Common myeloid progenitor, CD34-positive (primary cell): Measurements from ENCODE around the gene QKI.

ENCODE experiments used
- CTCF ChIA-PET: fragments of 350-600 bp; sonication (Branson Sonifier 250); formaldehyde crosslinking; loops from one replicate; lab custom pipeline; 2021; ENCODE audit warnings: antibody characterized with exemption; lab: Charles Lee
- POLR2A ChIA-PET: fragments of 350-600 bp; sonication (Branson Sonifier 250); formaldehyde crosslinking; loops from one replicate; lab custom pipeline; 2021; ENCODE audit warnings: antibody characterized with exemption; lab: Charles Lee
- DNase-seq, 3 donors: peaks; one replicate each; pipeline versions ENCODE4 v3.0.0 to v3.0.0-alpha.2; 2013
- H3K27ac ChIP-seq, 2 experiments: 1 replicate in 1 of 2; 2 replicates in 1 of 2; pipeline ENCODE4 v1.7.0; 2013; ENCODE audit warnings: inconsistent platforms in 2 of 2, low read length in 2 of 2, mild to moderate bottlenecking in 2 of 2, low read depth in 1 of 2, moderate library complexity in 1 of 2; ENCODE audit not compliant: severe bottlenecking in 2 of 2, insufficient read depth in 1 of 2, poor library complexity in 1 of 2
- H3K27me3 ChIP-seq, 5 experiments: replicated peaks in 2 of 5; 1 replicate in 3 of 5; 2 replicates in 2 of 5; pipeline versions ENCODE4 v1.6.1 to v1.7.0; 2013; ENCODE audit warnings: low read length in 4 of 5, mild to moderate bottlenecking in 2 of 5, moderate library complexity in 2 of 5, inconsistent platforms in 1 of 5; ENCODE audit not compliant: insufficient read depth in 5 of 5, control insufficient read depth in 4 of 5
- H3K36me3 ChIP-seq, 4 experiments: 1 replicate in 2 of 4; 2 replicates in 2 of 4; pipeline versions ENCODE4 v1.6.1 to v1.7.0; 2013; ENCODE audit warnings: low read length in 3 of 4, control low read depth in 1 of 4, mild to moderate bottlenecking in 1 of 4; ENCODE audit not compliant: control insufficient read depth in 4 of 4, insufficient read depth in 4 of 4
- H3K4me1 ChIP-seq, 4 experiments: 1 replicate in 3 of 4; 2 replicates in 1 of 4; pipeline versions ENCODE4 v1.6.1 to v1.7.1; 2013; ENCODE audit warnings: low read length in 3 of 4, mild to moderate bottlenecking in 3 of 4, control low read depth in 1 of 4, inconsistent platforms in 1 of 4, moderate library complexity in 1 of 4; ENCODE audit not compliant: control insufficient read depth in 4 of 4, insufficient read depth in 4 of 4; ENCODE audit errors: control extremely low read depth in 1 of 4
- H3K4me3 ChIP-seq, 7 experiments: 1 replicate in 4 of 7; 2 replicates in 3 of 7; pipeline versions ENCODE4 v1.5.1 to v1.7.0; 2013; ENCODE audit warnings: mild to moderate bottlenecking in 7 of 7, low read length in 6 of 7, moderate library complexity in 6 of 7, inconsistent platforms in 2 of 7, low read depth in 2 of 7, control low read depth in 1 of 7; ENCODE audit not compliant: insufficient read depth in 4 of 7, control insufficient read depth in 1 of 7; ENCODE audit errors: extremely low read depth in 1 of 7
- H3K9me3 ChIP-seq, 5 experiments: 1 replicate in 4 of 5; 2 replicates in 1 of 5; pipeline versions ENCODE4 v1.6.1 to v1.7.1; 2013; ENCODE audit warnings: low read length in 4 of 5, mild to moderate bottlenecking in 2 of 5, inconsistent platforms in 1 of 5, low read depth in 1 of 5, moderate library complexity in 1 of 5; ENCODE audit not compliant: control insufficient read depth in 4 of 5, insufficient read depth in 2 of 5; ENCODE audit errors: control extremely low read depth in 1 of 5
- WGBS: methylation state at CpG from one replicate; pipeline ENCODE4 v1.1.5; 2013; ENCODE audit not compliant: insufficient coverage; 5-methylcytosine and 5-hydroxymethylcytosine counted together

The QKI gene

GRCh38 chr6:163513570-163514166, 99.2 kb downstream of the QKI start:
- Histone ChIP-seq H3K4me1 (peaks cover 0 to 2% (median 0%) of the 10 kb centered on the region in 4 experiments), H3K27me3 (no peaks in the 10 kb centered on the region), H3K9me3 (peaks cover 0 to 10% (median 2%) of the 10 kb centered on the region in 5 experiments), H3K36me3 (peaks cover 0 to 4% (median 0%) of the 10 kb centered on the region in 4 experiments), H3K4me3 (no peak overlapping the region), H3K27ac (no peak overlapping the region)
- ChIA-PET POLR2A (no interaction called here), CTCF (no interaction called here)
- 100% methylated on average over 1 of the region's 2 CpGs for WGBS
- DNase-seq: no peak

GRCh38 chr6:163516908-163517307, 102.4 kb downstream of the QKI start:
- no peak overlapping the region for H3K27ac ChIP-seq
- ChIA-PET POLR2A (no interaction called here), CTCF (interaction anchor here (2.0 kb wide), 1 partner anchor 15 kb away, joined by 6 read pairs; no protein-coding TSS in a partner anchor)
- peaks cover 0 to 2% (median 0%) of the 10 kb centered on the region in 4 experiments for H3K4me1 ChIP-seq
- DNase-seq: no peak
- H3K27me3 ChIP-seq: no peaks in the 10 kb centered on the region
- H3K36me3 ChIP-seq: peaks cover 0 to 4% (median 0%) of the 10 kb centered on the region in 4 experiments
- peaks cover 0 to 2% (median 0%) of the 10 kb centered on the region in 5 experiments for H3K9me3 ChIP-seq
- H3K4me3 ChIP-seq: no peak overlapping the region

- no peak for DNase-seq
- no CpG with 5 or more reads among the region's 4 CpGs for WGBS
Observed at GRCh38 chr6:163520956-163521355, 106.4 kb downstream of the QKI start.

GRCh38 chr6:163522033-163522432, 107.5 kb downstream of the QKI start:
- no CpG with 5 or more reads among the region's 1 CpG for WGBS
- Histone ChIP-seq H3K27me3 (no peaks in the 10 kb centered on the region), H3K9me3 (peaks cover 0 to 2% (median 0%) of the 10 kb centered on the region in 5 experiments), H3K4me3 (no peak overlapping the region), H3K36me3 (peaks cover 0 to 4% (median 0%) of the 10 kb centered on the region in 4 experiments), H3K4me1 (peaks cover 2 to 8% (median 5%) of the 10 kb centered on the region in 4 experiments), H3K27ac (no peak overlapping the region)
- no peak for DNase-seq
- CTCF ChIA-PET: no interaction called here
- POLR2A ChIA-PET: no interaction called here

More at GRCh38 chr6:163520956-163521355, 106.4 kb downstream of the QKI start:
- H3K27me3 ChIP-seq: no peaks in the 10 kb centered on the region
- H3K36me3 ChIP-seq: peaks cover 0 to 4% (median 0%) of the 10 kb centered on the region in 4 experiments
- H3K27ac ChIP-seq: no peak overlapping the region
- POLR2A ChIA-PET: interaction anchor here (0.6 kb wide), 1 partner anchor 125 kb away, joined by 3 read pairs; no protein-coding TSS in a partner anchor
- peaks cover 0 to 2% (median 0%) of the 10 kb centered on the region in 5 experiments for H3K9me3 ChIP-seq
- CTCF ChIA-PET: no interaction called here
- H3K4me1 ChIP-seq: peaks cover 2 to 8% (median 5%) of the 10 kb centered on the region in 4 experiments
- no peak overlapping the region for H3K4me3 ChIP-seq

- CTCF ChIA-PET: interaction anchor here (0.9 kb wide), 1 partner anchor 37 kb away, joined by 3 read pairs; no protein-coding TSS in a partner anchor
Observed at GRCh38 chr6:163525926-163526325, 111.4 kb downstream of the QKI start.

GRCh38 chr6:163526346-163526745, 111.8 kb downstream of the QKI start:
- no peak for DNase-seq
- Histone ChIP-seq H3K9me3 (no peaks in the 10 kb centered on the region), H3K4me1 (peaks cover 2 to 9% (median 5%) of the 10 kb centered on the region in 4 experiments), H3K27me3 (no peaks in the 10 kb centered on the region), H3K27ac (no peak overlapping the region), H3K36me3 (no peaks in the 10 kb centered on the region), H3K4me3 (no peak overlapping the region)
- ChIA-PET CTCF (interaction anchor here (0.9 kb wide), 1 partner anchor 37 kb away, joined by 3 read pairs; no protein-coding TSS in a partner anchor), POLR2A (no interaction called here)
- no CpG with 5 or more reads among the region's 1 CpG for WGBS

More at GRCh38 chr6:163525926-163526325, 111.4 kb downstream of the QKI start:
- Histone ChIP-seq H3K4me1 (peaks cover 2 to 8% (median 5%) of the 10 kb centered on the region in 4 experiments), H3K9me3 (no peaks in the 10 kb centered on the region), H3K27ac (no peak overlapping the region), H3K27me3 (no peaks in the 10 kb centered on the region), H3K4me3 (no peak overlapping the region), H3K36me3 (no peaks in the 10 kb centered on the region)
- no peak for DNase-seq
- POLR2A ChIA-PET: no interaction called here

- no peak for DNase-seq
- no peaks in the 10 kb centered on the region for H3K9me3 ChIP-seq
- 100% methylated on average over 1 of the region's 3 CpGs for WGBS
- H3K27ac ChIP-seq: no peak overlapping the region
- no peaks in the 10 kb centered on the region for H3K36me3 ChIP-seq
- CTCF ChIA-PET: interaction anchor here (1.7 kb wide), 1 partner anchor 47 kb away, joined by 4 read pairs; no protein-coding TSS in a partner anchor
- POLR2A ChIA-PET: no interaction called here
- H3K27me3 ChIP-seq: no peaks in the 10 kb centered on the region
- peaks cover 2 to 9% (median 5%) of the 10 kb centered on the region in 4 experiments for H3K4me1 ChIP-seq
- H3K4me3 ChIP-seq: no peak overlapping the region
Observed at GRCh38 chr6:163527291-163527690, 112.8 kb downstream of the QKI start.
